ENCODE data around the gene PCMTD2.

Gene PCMTD2

GRCh38 chr20:64238851-64239387 is 16.6 kb upstream of the PCMTD2 start:
- DNase-seq (ENCODE audit: low spot score): no peak

- no peak for DNase-seq (ENCODE audit: low spot score)
Measured at GRCh38 chr20:64239449-64240242, 15.9 kb upstream of the PCMTD2 start.

GRCh38 chr20:64240243-64241015 is 15.1 kb upstream of the PCMTD2 start:
- no peak for DNase-seq (ENCODE audit: low spot score)

- DNase-seq (ENCODE audit: low spot score): no peak
Measured at GRCh38 chr20:64241061-64241460, 14.5 kb upstream of the PCMTD2 start.

- no peak for DNase-seq (ENCODE audit: low spot score)
Measured at GRCh38 chr20:64242003-64242796, 13.3 kb upstream of the PCMTD2 start.

GRCh38 chr20:64242797-64243475 is 12.6 kb upstream of the PCMTD2 start:
- no peak for DNase-seq (ENCODE audit: low spot score)

GRCh38 chr20:64244281-64244805 is 11.2 kb upstream of the PCMTD2 start:
- no peak for DNase-seq (ENCODE audit: low spot score)

- DNase-seq (ENCODE audit: low spot score): no peak
Measured at GRCh38 chr20:64244870-64245603, 10.5 kb upstream of the PCMTD2 start.

- no peak for DNase-seq (ENCODE audit: low spot score)
Measured at GRCh38 chr20:64245746-64246595, 9.6 kb upstream of the PCMTD2 start.

GRCh38 chr20:64246616-64247306 is 8.8 kb upstream of the PCMTD2 start:
- no peak for DNase-seq (ENCODE audit: low spot score)

GRCh38 chr20:64247307-64247618 is 8.3 kb upstream of the PCMTD2 start:
- DNase-seq (ENCODE audit: low spot score): no peak

GRCh38 chr20:64247970-64248841 is 7.3 kb upstream of the PCMTD2 start:
- no peak for DNase-seq (ENCODE audit: low spot score)

GRCh38 chr20:64250027-64250426 is 5.5 kb upstream of the PCMTD2 start:
- no peak for DNase-seq (ENCODE audit: low spot score)

GRCh38 chr20:64253000-64253383 is 2.6 kb upstream of the PCMTD2 start:
- no peak for DNase-seq (ENCODE audit: low spot score)

- no peak for DNase-seq (ENCODE audit: low spot score)
Measured at GRCh38 chr20:64253443-64253842, 2.1 kb upstream of the PCMTD2 start.

- DNase-seq (ENCODE audit: low spot score): no peak
Measured at GRCh38 chr20:64254156-64254555, 1.4 kb upstream of the PCMTD2 start.

- no peak for DNase-seq (ENCODE audit: low spot score)
Measured at GRCh38 chr20:64254571-64255360, 782 bp upstream of the PCMTD2 start.
